Activated CD4-positive, alpha-beta T cell treated with anti-CD3 and anti-CD28 coated beads for 48 hours (primary cell): ENCODE results near the gene CKMT1A.
A peak's percentile ranks its signal among the peaks of the same experiment; 100 is the strongest.
"Not testable (repeated sequence)": the region's sequence is repeated elsewhere in the genome, so short reads cannot be mapped to it uniquely, and the experiment has no call there.

Experiments
- DNase-seq: peaks from one replicate; pipeline ENCODE4 v3.0.0-alpha.2; 2020

Gene CKMT1A

DNA sequence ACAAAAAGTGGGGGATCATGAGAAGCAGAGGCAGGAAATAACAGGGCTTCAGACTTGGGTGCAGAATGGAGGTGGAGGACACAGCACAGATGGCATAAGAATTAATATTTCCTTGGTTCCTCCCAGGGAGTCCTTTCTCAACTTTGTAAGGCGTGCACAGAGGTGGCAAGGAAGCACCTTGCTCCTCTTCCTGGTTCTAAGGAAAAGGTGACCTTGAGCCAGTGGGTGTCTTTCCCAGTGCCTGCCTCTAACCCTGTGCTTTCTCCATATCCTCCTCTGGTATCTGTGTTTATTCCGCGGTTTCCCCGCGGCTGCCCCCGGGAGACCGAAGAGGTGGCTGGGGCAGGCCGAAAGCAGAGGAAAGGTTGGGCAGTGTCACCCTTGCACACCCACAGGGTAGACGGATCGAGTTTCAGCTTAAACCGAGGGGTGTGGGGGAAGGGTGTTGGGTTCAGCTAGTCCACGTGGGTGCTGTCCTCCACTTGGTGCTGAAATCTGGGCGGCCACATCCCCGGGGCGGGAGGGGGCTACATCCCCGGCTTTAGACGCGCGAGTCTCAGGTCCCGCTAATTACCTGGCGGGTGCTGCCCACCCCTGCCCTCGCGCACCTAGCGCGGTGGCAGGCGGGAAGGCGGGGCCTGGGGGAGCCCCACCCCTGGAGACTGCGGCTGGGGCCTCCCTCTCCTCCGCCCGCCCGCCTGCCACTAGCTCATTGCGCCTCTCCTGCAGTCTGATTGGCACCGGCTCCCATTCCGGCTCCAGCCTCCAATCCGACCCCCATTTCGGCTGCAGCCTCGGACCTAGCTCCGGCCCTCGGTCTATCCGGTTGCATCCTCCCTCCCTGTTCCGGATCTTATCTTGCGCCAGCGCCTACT lies at the start of gene CKMT1A:
Gene CKMT1A (plus strand): TSS at position 712 of the 875 bp plus-strand sequence. CDS start 192 bp downstream, outside the sequence.
- DNase-seq, result not testable (repeated sequence)

DNA sequence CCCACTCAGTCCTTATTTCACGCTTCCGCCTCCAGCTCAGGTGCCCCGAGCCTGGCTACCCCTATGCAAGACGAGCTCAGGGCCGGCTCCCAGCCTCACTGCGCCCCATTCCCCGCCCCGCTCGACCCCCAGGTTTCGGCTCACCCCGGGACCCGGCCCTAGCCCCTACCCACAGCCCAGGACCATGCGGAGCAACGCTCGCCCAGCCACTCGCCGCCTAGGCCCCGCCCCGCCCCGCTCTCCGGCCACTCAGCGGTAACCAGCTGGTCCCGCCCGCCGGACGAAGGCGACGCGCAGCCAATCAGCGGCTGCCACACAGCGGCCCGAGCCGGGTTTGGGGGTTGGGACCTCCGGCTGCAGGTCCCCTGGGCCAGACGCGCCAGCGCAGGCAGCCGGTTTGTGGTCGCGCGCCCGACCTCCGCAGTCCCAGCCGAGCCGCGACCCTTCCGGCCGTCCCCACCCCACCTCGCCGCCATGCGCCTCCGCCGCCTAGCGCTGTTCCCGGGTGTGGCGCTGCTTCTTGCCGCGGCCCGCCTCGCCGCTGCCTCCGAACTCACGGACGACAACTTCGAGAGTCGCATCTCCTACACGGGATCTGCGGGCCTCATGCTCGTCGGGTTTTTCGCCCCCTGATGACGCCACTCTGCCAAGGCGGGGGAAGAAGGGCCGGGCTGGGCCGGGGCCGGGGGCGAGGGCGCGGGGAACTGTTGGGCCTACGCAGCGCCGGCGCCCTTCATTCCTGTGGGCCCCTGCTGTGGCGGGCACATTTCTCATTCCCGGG lies 44.8 kb upstream of the CKMT1A start, which contains the start of gene CATSPER2:
Gene CATSPER2 (minus strand): TSS at position 196 of the 781 bp plus-strand sequence. CDS start 783 bp downstream, outside the sequence.
- DNase-seq, result no peak

GRCh38 chr15:43649430-43649926 lies 44.2 kb upstream of the CKMT1A start:
- not testable (repeated sequence) for DNase-seq

- DNase-seq, result not testable (repeated sequence)
Observed at GRCh38 chr15:43659727-43660126, 33.9 kb upstream of the CKMT1A start.

GRCh38 chr15:43662293-43662692 lies 31.4 kb upstream of the CKMT1A start:
- not testable (repeated sequence) for DNase-seq

- DNase-seq, result not testable (repeated sequence)
Observed at GRCh38 chr15:43663333-43663732, 30.3 kb upstream of the CKMT1A start.

GRCh38 chr15:43666177-43666576 lies 27.5 kb upstream of the CKMT1A start:
- not testable (repeated sequence) for DNase-seq

- not testable (repeated sequence) for DNase-seq
Observed at GRCh38 chr15:43674175-43674574, 19.5 kb upstream of the CKMT1A start.

DNA sequence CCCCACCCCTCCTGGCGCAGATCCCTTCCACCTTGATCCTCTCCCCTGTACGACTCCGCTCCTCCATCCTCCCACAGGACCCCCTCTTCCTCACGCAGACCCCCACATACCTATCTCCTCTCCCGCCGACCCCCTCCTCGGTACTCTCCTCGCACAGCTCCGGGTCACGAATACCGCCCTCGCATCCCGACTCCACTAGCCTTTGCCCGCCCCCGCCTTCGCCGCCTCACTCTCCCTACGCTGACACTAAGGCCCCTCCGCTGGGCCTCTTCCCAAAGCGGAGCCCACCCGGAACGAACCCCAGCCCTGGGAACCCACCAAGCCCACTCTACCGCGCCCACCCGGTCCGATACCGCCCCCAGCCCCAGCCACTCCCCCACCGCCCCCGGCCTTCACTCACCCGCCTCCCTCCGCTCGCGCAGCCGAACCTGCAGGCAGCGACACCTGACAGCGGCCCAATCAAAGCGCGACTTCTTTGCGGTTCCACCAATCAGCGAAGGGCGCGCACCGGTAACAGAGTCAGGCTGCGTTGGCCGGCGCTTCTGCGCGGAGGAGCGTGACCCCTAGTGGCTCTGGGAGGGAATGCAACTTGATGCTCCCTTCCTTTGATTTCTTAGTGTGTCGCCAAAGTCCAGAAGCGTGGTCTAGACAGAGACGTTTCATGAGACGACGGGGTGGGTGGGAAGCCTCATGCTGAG lies 3.9 kb upstream of the CKMT1A start:
- DNase-seq, result not testable (repeated sequence)

- not testable (repeated sequence) for DNase-seq
Observed at GRCh38 chr15:43692679-43693078, 980 bp upstream of the CKMT1A start.

DNA sequence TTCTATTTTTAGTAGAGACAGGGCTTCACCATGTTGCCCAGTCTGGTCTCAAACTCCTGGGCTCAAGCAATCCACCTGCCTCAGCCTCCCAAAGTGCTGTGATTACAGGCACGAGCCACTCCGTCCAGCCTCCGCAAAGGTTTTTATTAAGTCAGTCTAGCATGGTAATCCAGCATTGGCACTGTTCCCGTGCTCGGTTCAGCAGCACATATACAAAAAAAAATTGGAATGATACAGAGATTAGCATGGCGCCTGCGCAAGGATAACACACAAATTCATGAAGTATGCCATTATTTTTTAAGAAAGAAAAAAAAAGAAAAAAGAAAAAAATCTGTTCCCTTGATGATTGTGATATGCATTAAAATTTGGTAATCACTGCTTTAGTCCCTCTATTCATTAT lies 8.5 kb downstream of the CKMT1A start:
- DNase-seq, result no peak

DNA sequence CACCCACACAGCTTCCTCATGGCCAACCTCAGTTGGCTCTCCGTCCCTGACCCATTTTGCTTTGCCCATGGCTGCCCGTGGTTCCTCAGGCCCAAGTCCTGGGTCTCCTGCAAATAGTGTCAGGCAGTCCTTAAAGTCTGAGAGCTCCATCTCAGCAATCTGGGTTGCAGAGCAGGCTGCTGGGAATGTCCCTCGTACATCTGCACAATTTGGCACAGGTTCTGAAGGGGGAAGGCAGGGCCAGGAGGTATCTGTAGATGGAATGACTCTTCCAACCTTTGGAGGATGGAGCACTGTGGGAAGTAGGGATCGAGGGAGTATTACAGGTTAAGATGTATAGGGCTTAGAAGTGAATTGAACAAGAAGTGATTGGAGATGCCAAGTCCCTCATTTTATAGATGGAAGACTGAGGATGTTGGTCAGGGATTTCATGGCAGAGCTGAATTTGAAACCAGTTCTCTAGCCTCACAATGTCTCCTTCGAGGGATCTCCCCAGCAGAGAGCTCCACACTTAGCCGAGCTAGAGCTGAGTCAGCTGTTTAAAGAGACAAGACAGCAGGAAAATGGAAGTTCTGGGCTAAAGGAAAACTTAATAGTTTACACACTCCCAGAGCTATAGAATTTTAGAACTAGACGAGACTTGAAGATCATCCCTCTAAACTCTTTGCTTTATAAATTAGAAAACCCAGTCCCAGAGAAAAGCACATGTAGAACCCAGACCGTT lies 9.2 kb downstream of the CKMT1A start:
- no peak for DNase-seq

- DNase-seq, result not testable (repeated sequence)
Observed at GRCh38 chr15:43710431-43711131, 16.9 kb downstream of the CKMT1A start.

DNA sequence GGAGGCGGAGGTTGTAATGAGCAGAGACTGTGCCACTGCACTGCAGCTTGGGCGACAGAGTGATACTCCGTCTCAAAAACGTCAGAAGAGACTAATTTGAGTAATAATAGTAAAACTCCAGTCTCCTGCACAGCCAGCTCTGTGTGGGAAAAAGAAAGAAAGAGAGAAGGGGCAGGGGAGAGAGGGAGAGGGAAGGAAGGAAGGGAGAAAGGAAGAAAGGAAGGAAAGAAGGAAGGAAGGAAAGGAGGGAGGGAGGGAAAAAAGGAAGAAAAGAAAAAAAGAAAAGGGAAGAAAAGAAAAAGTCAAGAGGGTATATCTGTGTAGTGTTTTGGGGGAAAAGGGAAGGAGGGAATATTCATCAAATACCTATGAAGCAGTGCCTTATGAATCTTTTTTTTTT lies 29.5 kb downstream of the CKMT1A start:
- no peak for DNase-seq

GRCh38 chr15:43726306-43726705 lies 32.6 kb downstream of the CKMT1A start:
- not testable (repeated sequence) for DNase-seq

GRCh38 chr15:43728053-43728725 lies 34.5 kb downstream of the CKMT1A start:
- not testable (repeated sequence) for DNase-seq

- no peak for DNase-seq
Observed at GRCh38 chr15:43735416-43735815, 41.8 kb downstream of the CKMT1A start.

DNA sequence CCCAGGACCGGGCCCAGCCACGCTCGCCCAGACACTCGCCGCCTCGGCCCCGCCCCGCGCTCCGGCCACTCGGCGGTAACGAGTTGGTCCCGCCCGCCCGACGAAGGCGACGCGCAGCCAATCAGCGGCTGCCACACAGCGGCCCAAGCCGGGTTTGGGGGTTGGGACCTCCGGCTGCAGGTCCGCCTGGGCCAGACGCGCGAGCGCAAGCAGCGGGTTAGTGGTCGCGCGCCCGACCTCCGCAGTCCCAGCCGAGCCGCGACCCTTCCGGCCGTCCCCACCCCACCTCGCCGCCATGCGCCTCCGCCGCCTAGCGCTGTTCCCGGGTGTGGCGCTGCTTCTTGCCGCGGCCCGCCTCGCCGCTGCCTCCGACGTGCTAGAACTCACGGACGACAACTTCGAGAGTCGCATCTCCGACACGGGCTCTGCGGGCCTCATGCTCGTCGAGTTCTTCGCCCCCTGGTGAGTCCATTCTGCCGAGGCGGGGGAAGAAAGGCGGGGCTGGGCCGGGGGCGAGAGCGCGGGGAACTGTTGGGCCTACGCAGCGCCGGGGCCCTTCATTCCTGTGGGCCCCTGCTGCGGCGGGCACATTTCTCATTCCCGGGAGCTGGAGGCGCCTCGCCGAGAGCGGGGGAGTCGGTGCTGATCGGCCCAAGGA lies 52.7 kb downstream of the CKMT1A start, which contains the start of gene PDIA3:
Gene PDIA3 (plus strand): TSS at position 194 of the 658 bp plus-strand sequence. CDS start 102 bp downstream, at position 296.
- peak; percentile 92 for DNase-seq

- not testable (repeated sequence) for DNase-seq
Observed at GRCh38 chr15:43746903-43747309, 53.2 kb downstream of the CKMT1A start.

GRCh38 chr15:43748376-43748775 lies 54.7 kb downstream of the CKMT1A start:
- DNase-seq, result peak; percentile 20
